Brain microvascular endothelial cell (primary cell): ENCODE data around the gene PITPNM2.
"Not testable (repeated sequence)": the region's sequence is repeated elsewhere in the genome, so short reads cannot be mapped to it uniquely, and the experiment has no call there.

Experiments used
- DNase-seq: peaks from one replicate; pipeline ENCODE4 v3.0.0-alpha.2; 2020
- H3K27ac ChIP-seq: fragments of 250-450 bp; sonication (Bioruptor Pico); 2 replicates; pipeline ENCODE4 v1.5.1; 2020; ENCODE audit warnings: mild to moderate bottlenecking, moderate library complexity
- H3K27me3 ChIP-seq: fragments of 250-450 bp; sonication (Bioruptor Pico); replicated peaks from 2 replicates; pipeline ENCODE4 v1.5.1; 2020; ENCODE audit warnings: mild to moderate bottlenecking
- H3K36me3 ChIP-seq: fragments of 250-450 bp; sonication (Bioruptor Pico); replicated peaks from 2 replicates; pipeline ENCODE4 v1.5.1; 2020; ENCODE audit warnings: mild to moderate bottlenecking
- H3K4me3 ChIP-seq: 2 replicates; pipeline ENCODE4 v1.5.1; 2011; ENCODE audit warnings: low read depth, mild to moderate bottlenecking, control low read depth, low read length, moderate library complexity
- in situ Hi-C: cut with HindIII; loops from 2 replicates; pipeline ENCODE4 v1.10.0; 2017; ENCODE audit warnings: low sequenced_read_pairs, low pct_ligation_motif_present
- TF ChIP-seq, protein P1 (sequence below): IDR thresholded peaks from 2 replicates; pipeline ENCODE4 v1.5.1; 2011; ENCODE audit warnings: low read depth, mild to moderate bottlenecking, moderate library complexity, low read length, control low read depth, inconsistent platforms; ENCODE audit errors: missing control alignments

Gene PITPNM2

DNA sequence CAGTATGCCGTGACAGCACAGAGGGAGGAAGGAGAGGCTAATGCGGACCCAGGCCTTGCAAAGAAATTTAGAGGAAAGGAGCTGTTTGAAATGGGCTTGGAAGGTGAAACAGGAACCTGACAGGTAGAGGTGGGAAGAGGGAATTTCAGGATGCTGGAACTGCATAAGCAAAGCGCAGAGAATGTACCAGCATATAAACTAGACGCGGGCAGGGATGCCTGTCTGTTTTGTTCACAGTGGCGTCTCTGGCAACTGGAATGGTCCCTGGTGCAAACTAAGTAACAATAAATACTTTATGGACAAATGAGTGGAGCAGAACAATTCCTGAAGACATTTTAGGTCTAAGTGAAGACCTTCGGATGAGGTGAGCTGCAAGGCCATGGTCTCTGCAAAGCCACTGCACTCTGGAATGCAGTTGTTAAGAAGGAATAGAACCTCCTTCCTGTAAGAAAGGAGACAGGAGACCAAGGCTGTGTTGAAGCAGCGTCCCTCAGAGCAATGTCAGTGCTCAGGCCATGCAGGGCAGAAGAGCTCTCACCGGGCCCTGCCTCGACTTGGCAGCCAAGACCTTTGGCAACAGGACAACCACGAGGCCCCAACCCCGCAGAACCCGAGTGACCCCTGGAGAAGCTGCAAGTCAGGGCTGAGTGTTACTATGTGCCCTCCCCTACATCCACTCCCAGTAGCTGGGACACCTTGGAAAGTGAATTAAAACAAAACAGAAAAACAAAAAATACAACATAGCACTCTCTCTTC is 42.8 kb downstream of the PITPNM2 start:
- in situ Hi-C loops = no loop called here
- no peak overlapping the region for H3K27ac ChIP-seq
- H3K4me3 ChIP-seq = no peak overlapping the region
- no peaks in the 10 kb centered on the region for H3K27me3 ChIP-seq
- DNase-seq = no peak
- TF ChIP-seq, protein P1, sequence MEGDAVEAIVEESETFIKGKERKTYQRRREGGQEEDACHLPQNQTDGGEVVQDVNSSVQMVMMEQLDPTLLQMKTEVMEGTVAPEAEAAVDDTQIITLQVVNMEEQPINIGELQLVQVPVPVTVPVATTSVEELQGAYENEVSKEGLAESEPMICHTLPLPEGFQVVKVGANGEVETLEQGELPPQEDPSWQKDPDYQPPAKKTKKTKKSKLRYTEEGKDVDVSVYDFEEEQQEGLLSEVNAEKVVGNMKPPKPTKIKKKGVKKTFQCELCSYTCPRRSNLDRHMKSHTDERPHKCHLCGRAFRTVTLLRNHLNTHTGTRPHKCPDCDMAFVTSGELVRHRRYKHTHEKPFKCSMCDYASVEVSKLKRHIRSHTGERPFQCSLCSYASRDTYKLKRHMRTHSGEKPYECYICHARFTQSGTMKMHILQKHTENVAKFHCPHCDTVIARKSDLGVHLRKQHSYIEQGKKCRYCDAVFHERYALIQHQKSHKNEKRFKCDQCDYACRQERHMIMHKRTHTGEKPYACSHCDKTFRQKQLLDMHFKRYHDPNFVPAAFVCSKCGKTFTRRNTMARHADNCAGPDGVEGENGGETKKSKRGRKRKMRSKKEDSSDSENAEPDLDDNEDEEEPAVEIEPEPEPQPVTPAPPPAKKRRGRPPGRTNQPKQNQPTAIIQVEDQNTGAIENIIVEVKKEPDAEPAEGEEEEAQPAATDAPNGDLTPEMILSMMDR = no peak
- no peaks in the 10 kb centered on the region for H3K36me3 ChIP-seq

DNA sequence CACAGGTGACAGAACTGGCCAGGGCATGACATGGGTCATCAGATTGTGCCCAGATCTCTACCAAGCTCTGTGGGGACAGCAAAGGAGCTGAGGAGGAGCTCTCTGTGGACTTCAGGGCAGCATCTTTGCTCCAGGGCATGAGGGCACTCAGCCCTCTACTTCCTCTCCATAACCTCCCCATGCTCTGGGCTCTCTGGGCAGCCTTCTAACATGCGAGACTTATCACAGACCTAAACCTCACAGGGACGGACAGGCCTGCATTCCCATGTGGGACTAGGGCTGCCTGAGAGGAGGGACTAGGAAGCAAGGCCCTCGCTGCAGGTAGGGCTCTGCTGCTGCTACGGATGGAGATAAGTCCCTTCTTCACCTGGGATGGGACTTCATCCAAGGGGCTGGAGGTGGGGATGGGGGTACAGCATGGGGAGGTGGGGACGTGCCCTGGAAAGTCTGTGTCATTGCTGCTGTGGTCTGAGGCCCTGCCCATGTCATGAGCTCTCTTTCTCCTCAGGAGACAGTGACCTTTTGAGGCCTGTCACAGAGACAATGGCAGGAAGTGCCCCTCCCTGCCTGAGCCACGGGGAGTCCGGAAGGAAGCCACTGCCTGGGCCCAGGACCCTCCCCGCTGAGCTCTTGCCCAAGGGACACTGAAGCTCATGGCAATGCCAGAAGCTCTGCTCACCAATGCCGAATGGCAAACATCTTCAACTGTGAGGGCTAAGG is 44.1 kb downstream of the PITPNM2 start:
- TF ChIP-seq, protein P1 = no peak
- H3K27ac ChIP-seq = no peak overlapping the region
- no peak overlapping the region for H3K4me3 ChIP-seq
- in situ Hi-C loops = no loop called here
- H3K27me3 ChIP-seq = no peaks in the 10 kb centered on the region
- DNase-seq = no peak
- H3K36me3 ChIP-seq = no peaks in the 10 kb centered on the region

DNA sequence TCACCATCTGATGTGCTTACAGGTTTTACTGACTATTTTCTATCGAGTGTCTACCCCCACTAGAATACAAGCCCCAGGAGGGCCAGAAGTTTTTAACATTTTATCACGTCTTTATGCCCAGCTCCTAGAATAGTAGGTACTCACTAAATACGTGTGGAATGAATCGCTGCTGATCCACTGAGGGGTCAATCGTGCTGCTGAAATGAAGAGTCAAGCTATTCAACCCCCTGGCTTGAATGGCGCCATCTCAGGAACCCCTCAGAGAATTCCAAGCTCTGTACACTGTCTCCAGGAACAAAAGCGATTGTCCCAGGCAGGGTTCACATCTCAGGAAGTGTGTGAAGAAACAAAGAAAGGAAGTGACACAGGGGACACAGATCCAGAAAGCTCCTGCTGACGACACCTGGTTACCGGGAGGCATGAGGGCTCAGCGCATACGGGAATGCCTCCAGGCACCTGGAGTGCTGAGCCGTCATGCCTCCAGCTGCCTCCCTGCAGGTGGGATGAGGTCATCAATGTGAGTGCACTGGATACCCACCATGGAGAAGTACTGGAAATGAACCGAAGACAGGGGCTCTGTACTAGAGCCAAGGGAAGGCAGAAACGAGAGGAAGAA is 45.6 kb downstream of the PITPNM2 start:
- no peak for DNase-seq
- Histone ChIP-seq H3K4me3 (no peak overlapping the region), H3K27ac (no peak overlapping the region), H3K36me3 (no peaks in the 10 kb centered on the region), H3K27me3 (no peaks in the 10 kb centered on the region)
- TF ChIP-seq, protein P1 = no peak
- in situ Hi-C loops = no loop called here

DNA sequence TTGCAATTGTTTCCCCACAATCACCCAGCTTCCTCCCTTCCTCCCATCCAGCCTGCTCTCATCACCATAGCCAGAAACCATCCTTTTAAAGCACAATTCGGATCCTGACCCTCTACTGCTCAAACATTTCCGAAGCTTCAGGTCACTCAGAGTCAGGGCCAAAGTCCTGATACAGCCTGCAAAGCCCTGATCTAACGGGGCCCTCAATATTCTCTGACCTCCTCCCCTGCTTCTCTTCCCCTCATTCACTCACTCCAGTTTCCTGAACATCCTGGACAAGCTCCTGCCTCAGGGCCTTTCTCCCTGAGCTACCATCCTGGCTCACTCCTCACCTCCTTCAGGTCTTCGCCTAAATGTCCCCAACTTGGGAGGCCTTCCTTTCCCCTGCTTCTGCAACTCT is 46.1 kb downstream of the PITPNM2 start:
- in situ Hi-C loops = no loop called here
- no peak overlapping the region for H3K27ac ChIP-seq
- H3K4me3 ChIP-seq = no peak overlapping the region
- H3K36me3 ChIP-seq = no peaks in the 10 kb centered on the region
- no peaks in the 10 kb centered on the region for H3K27me3 ChIP-seq
- no peak for DNase-seq
- TF ChIP-seq, protein P1 = no peak

DNA sequence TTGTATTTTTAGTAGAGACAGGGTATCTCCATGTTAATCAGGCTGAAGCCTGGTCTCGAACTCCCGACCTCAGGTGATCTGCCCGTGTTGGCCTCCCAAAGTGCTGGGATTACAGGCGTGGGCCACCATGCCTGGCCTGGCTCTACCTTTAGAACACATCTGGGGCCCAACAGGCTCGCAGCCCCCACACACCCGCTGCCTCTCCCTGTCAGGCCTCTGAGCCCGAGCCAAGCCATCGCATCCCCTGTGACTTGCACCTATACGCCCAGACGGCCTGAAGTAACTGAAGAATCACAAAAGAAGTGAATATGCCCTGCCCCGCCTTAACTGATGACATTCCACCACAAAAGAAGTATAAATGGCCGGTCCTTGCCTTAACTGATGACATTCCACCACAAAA is 46.8 kb downstream of the PITPNM2 start:
- H3K4me3 ChIP-seq, H3K27me3 ChIP-seq, in situ Hi-C loops, H3K36me3 ChIP-seq, DNase-seq, H3K27ac ChIP-seq: not testable (repeated sequence)

DNA sequence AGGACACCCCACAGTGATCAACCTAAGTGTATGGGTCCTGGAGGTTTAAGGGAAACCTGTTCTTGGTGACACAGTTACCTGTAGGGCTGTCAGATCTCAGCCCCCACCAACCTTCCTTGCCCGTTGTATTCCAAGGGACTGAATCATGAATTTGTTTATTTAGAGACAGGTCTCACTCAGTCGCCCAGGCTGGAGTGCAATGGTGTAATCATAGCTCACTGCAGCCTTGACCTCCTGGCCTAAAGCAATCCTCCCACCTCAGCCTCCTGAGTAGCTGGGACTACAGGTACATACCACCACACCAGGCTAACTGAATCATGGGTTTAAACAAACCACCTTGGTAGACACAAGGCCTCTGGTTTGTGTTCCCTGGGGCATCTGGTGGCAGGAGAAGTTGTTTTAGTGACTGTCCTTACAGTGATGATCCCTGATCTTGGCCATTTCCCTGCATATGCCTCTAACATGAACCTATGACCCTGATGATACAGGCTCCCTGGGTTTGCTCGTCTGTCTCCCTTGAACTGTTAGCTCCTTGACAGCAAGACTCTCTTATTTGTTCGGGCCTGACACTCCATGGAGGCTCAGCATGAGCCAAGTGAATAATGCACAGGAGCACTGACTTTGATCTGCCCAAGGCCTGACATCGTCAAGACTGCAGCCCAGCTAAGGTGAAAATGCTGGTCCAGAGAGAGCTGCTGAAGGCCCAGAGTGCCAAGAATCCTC is 47.9 kb downstream of the PITPNM2 start:
- in situ Hi-C loops = no loop called here

More for the DNA sequence above, 47.9 kb downstream of the PITPNM2 start:
- Histone ChIP-seq H3K4me3 (no peak overlapping the region), H3K36me3 (no peaks in the 10 kb centered on the region), H3K27ac (no peak overlapping the region), H3K27me3 (no peaks in the 10 kb centered on the region)
- no peak for DNase-seq
- TF ChIP-seq, protein P1 = no peak
